ENCODE results near the gene TMEM18.

GRCh38 chr2:624096-624495 is 53.1 kb downstream of the TMEM18 start:
- TF ChIP-seq RAD21 (IDR thresholded peaks at IDR 0.05; ENCODE audit: low read depth): no peak
- no peak for TF ChIP-seq CTCF (IDR thresholded peaks at IDR 0.05 in 2 of 3, conservative IDR thresholded peaks at IDR 0.05 in 1 of 3; ENCODE audit: borderline replicate concordance in 1 of 3, insufficient read depth in 1 of 3, low read depth in 2 of 3, low read length in 2 of 3)
- no peak for TF ChIP-seq JUND (IDR thresholded peaks at IDR 0.05)
- no peak for TF ChIP-seq ZFX (IDR thresholded peaks at IDR 0.05)
- TF ChIP-seq POLR2AphosphoS5 (IDR thresholded peaks at IDR 0.05; ENCODE audit: low read depth, low read length): no peak
- TF ChIP-seq MAX (IDR thresholded peaks at IDR 0.05): no peak
- no peak for TF ChIP-seq REST (IDR thresholded peaks at IDR 0.05; ENCODE audit: low read depth)
- no peak for TF ChIP-seq EZH2 (IDR thresholded peaks at IDR 0.05)
- TF ChIP-seq POLR2A (IDR thresholded peaks at IDR 0.05; ENCODE audit: borderline replicate concordance, extremely low read depth, insufficient read depth, insufficient read length): no peak

All from HCT116 (cell line).